ENCODE measurements around the gene CDH13.

GRCh38 chr16:83201748-83202147 lies 575.0 kb downstream of the CDH13 start:
- TF ChIP-seq YY1 (tag by site-specific recombination; IDR thresholded peaks at IDR 0.05) (no peak), ZNF37A (tag by site-specific recombination; IDR thresholded peaks at IDR 0.05) (no peak), ZNF23 (tag by site-specific recombination; IDR thresholded peaks at IDR 0.05; ENCODE audit: borderline replicate concordance) (no peak)

All from HEK293 (cell line).